GM21447 (cell line): ENCODE data around the gene ADORA1.

ENCODE experiments used
- ATAC-seq: cut with Tn5 transposase; IDR thresholded peaks from one replicate; pipeline ENCODE4 v1.9.1; 2021; ENCODE audit not compliant: unreplicated experiment

ADORA1 gene

GRCh38 chr1:203120325-203121153 lies 7.0 kb upstream of the ADORA1 start:
- no peak for ATAC-seq

GRCh38 chr1:203121186-203122015 lies 6.1 kb upstream of the ADORA1 start:
- ATAC-seq, result no peak

- no peak for ATAC-seq
These were observed 5.4 kb upstream of the ADORA1 start for GRCh38 chr1:203122159-203122558.

GRCh38 chr1:203124011-203124410 lies 3.5 kb upstream of the ADORA1 start:
- no peak for ATAC-seq

- ATAC-seq, result no peak
These were observed 2.8 kb upstream of the ADORA1 start for GRCh38 chr1:203124546-203125317.

GRCh38 chr1:203126151-203126865 lies 1.2 kb upstream of the ADORA1 start:
- no peak for ATAC-seq

- ATAC-seq, result no peak
These were observed 460 bp upstream of the ADORA1 start for GRCh38 chr1:203126866-203127665.

- ATAC-seq, result no peak
These were observed 847 bp downstream of the ADORA1 start for GRCh38 chr1:203128431-203128715.

GRCh38 chr1:203128716-203129500 lies 1.4 kb downstream of the ADORA1 start:
- no peak for ATAC-seq

- no peak for ATAC-seq
These were observed 2.1 kb downstream of the ADORA1 start for GRCh38 chr1:203129501-203130231.

GRCh38 chr1:203130358-203130985 lies 2.9 kb downstream of the ADORA1 start:
- ATAC-seq, result no peak

GRCh38 chr1:203131548-203132200 lies 4.1 kb downstream of the ADORA1 start:
- no peak for ATAC-seq

- ATAC-seq, result no peak
These were observed 6.6 kb downstream of the ADORA1 start for GRCh38 chr1:203133970-203134725.

GRCh38 chr1:203135636-203136305 lies 8.2 kb downstream of the ADORA1 start:
- ATAC-seq, result no peak

GRCh38 chr1:203136409-203137042 lies 9.0 kb downstream of the ADORA1 start:
- ATAC-seq, result no peak

- no peak for ATAC-seq
These were observed 9.8 kb downstream of the ADORA1 start for GRCh38 chr1:203137324-203137723.
